Measurements from ENCODE around the gene CCNL2.

The CCNL2 gene

DNA sequence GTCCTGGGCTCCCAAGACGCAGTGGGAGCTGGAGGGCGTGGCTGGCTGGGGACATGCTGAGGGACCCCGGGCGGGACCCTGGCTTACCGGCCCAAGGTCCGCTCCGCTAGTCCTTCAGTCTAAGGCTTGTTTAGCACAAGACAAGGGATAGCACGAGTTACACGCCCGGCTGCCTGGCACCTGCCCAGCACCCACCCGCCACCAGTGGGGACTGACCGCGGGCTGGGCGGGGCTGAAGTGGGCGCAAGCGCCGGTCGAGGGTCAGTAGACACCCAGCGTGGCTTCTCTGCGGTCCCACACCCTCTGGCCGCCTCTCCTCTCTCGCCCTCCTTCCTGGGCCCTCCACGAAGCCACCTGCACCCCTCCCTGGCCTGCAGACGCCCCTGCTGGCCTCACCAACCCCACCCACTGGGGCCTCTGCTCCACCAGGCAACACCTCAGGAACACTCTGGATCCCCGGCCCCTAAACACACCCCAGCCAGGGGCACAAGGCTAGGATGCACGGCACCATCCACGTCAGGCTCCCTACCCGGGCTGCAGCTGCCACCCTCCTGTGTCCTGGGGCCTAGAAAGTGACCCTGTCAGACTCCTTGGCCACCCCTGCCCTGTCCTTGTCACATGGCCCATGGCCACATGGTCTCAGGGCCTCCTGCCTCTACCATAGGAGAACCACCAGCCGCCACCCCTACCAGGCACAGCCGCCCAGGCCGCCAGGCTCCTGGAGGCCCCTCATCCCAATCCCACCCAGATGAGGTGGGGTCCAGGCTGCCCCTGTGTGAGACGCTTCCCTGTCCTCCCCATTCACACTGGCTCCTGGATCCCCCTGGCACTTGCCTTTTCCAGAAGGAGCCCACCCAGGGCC is 62.0 kb downstream of the CCNL2 start:
- no peaks in the 10 kb centered on the region for H3K4me1 ChIP-seq (ENCODE audit: control insufficient read depth, insufficient read depth, low read length)
- no peak for TF ChIP-seq ZNF239 (tag by site-specific recombination; IDR thresholded peaks at IDR 0.05)
- TF ChIP-seq KLF9 (tag by site-specific recombination; IDR thresholded peaks at IDR 0.05; ENCODE audit: low read depth): 0 out of 2 replicates have a peak, but pooled peaks have one; percentile 25
- TF ChIP-seq, protein P1, sequence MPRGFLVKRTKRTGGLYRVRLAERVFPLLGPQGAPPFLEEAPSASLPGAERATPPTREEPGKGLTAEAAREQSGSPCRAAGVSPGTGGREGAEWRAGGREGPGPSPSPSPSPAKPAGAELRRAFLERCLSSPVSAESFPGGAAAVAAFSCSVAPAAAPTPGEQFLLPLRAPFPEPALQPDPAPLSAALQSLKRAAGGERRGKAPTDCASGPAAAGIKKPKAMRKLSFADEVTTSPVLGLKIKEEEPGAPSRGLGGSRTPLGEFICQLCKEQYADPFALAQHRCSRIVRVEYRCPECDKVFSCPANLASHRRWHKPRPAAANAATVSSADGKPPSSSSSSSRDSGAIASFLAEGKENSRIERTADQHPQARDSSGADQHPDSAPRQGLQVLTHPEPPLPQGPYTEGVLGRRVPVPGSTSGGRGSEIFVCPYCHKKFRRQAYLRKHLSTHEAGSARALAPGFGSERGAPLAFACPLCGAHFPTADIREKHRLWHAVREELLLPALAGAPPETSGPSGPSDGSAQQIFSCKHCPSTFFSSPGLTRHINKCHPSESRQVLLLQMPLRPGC (tag by site-specific recombination; IDR thresholded peaks at IDR 0.05): no peak
- no peak for TF ChIP-seq ZNF555 (tag by site-specific recombination; conservative IDR thresholded peaks at IDR 0.05)
- peak; percentile 57 for TF ChIP-seq GLIS1 (tag by site-specific recombination; IDR thresholded peaks at IDR 0.05)
- no peak for TF ChIP-seq ZNF701 (tag by site-specific recombination; IDR thresholded peaks at IDR 0.05)
- no peak for TF ChIP-seq ZNF16 (tag by site-specific recombination; IDR thresholded peaks at IDR 0.05; ENCODE audit: low read depth)
- no peak for TF ChIP-seq SALL2 (tag by site-specific recombination; IDR thresholded peaks at IDR 0.05; ENCODE audit: borderline replicate concordance)
- TF ChIP-seq, protein P2, sequence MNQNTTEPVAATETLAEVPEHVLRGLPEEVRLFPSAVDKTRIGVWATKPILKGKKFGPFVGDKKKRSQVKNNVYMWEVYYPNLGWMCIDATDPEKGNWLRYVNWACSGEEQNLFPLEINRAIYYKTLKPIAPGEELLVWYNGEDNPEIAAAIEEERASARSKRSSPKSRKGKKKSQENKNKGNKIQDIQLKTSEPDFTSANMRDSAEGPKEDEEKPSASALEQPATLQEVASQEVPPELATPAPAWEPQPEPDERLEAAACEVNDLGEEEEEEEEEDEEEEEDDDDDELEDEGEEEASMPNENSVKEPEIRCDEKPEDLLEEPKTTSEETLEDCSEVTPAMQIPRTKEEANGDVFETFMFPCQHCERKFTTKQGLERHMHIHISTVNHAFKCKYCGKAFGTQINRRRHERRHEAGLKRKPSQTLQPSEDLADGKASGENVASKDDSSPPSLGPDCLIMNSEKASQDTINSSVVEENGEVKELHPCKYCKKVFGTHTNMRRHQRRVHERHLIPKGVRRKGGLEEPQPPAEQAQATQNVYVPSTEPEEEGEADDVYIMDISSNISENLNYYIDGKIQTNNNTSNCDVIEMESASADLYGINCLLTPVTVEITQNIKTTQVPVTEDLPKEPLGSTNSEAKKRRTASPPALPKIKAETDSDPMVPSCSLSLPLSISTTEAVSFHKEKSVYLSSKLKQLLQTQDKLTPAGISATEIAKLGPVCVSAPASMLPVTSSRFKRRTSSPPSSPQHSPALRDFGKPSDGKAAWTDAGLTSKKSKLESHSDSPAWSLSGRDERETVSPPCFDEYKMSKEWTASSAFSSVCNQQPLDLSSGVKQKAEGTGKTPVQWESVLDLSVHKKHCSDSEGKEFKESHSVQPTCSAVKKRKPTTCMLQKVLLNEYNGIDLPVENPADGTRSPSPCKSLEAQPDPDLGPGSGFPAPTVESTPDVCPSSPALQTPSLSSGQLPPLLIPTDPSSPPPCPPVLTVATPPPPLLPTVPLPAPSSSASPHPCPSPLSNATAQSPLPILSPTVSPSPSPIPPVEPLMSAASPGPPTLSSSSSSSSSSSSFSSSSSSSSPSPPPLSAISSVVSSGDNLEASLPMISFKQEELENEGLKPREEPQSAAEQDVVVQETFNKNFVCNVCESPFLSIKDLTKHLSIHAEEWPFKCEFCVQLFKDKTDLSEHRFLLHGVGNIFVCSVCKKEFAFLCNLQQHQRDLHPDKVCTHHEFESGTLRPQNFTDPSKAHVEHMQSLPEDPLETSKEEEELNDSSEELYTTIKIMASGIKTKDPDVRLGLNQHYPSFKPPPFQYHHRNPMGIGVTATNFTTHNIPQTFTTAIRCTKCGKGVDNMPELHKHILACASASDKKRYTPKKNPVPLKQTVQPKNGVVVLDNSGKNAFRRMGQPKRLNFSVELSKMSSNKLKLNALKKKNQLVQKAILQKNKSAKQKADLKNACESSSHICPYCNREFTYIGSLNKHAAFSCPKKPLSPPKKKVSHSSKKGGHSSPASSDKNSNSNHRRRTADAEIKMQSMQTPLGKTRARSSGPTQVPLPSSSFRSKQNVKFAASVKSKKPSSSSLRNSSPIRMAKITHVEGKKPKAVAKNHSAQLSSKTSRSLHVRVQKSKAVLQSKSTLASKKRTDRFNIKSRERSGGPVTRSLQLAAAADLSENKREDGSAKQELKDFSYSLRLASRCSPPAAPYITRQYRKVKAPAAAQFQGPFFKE (tag by site-specific recombination; IDR thresholded peaks at IDR 0.05; ENCODE audit: borderline replicate concordance): no peak
- TF ChIP-seq ZNF664 (tag by site-specific recombination; IDR thresholded peaks at IDR 0.05): no peak
- no peak for TF ChIP-seq ZNF624 (tag by site-specific recombination; IDR thresholded peaks at IDR 0.05)
- TF ChIP-seq KLF8 (tag by site-specific recombination; IDR thresholded peaks at IDR 0.05): no peak; the same call in none of the 2 replicates
- no peak for TF ChIP-seq MEIS1 (CRISPR knock-in tag; IDR thresholded peaks at IDR 0.05; ENCODE audit: borderline replicate concordance)
- TF ChIP-seq ZNF530 (tag by site-specific recombination; IDR thresholded peaks at IDR 0.05; ENCODE audit: low read depth): no peak
- no peak for TF ChIP-seq ZNF155 (tag by site-specific recombination; IDR thresholded peaks at IDR 0.05)
- TF ChIP-seq KLF1 (tag by site-specific recombination; IDR thresholded peaks at IDR 0.05): peak; percentile 63
- TF ChIP-seq, protein P3, sequence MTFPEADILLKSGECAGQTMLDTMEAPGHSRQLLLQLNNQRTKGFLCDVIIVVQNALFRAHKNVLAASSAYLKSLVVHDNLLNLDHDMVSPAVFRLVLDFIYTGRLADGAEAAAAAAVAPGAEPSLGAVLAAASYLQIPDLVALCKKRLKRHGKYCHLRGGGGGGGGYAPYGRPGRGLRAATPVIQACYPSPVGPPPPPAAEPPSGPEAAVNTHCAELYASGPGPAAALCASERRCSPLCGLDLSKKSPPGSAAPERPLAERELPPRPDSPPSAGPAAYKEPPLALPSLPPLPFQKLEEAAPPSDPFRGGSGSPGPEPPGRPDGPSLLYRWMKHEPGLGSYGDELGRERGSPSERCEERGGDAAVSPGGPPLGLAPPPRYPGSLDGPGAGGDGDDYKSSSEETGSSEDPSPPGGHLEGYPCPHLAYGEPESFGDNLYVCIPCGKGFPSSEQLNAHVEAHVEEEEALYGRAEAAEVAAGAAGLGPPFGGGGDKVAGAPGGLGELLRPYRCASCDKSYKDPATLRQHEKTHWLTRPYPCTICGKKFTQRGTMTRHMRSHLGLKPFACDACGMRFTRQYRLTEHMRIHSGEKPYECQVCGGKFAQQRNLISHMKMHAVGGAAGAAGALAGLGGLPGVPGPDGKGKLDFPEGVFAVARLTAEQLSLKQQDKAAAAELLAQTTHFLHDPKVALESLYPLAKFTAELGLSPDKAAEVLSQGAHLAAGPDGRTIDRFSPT (tag by site-specific recombination; IDR thresholded peaks at IDR 0.05): peak; percentile 16; the same call in 1 of the 2 replicates
- H3K9me3 ChIP-seq (ENCODE audit: control insufficient read depth, insufficient read depth, low read depth, low read length): no peaks in the 10 kb centered on the region
- H3K4me3 ChIP-seq (ENCODE audit: low read depth, low read length): no peak overlapping the region
- ChIA-PET POLR2A (interaction anchor here (0.9 to 2.4 kb wide), 4 partner anchors 9 to 25 kb away, joined by 3 to 7 read pairs (median 4); no protein-coding TSS in a partner anchor), CTCF (interaction anchor here (0.6 kb wide), 1 partner anchor 277 kb away, joined by 3 read pairs; no protein-coding TSS in a partner anchor)
- peaks cover 0 to 79% of the 10 kb centered on the region in 2 experiments; a peak in 2 of 3 replicates for H3K36me3 ChIP-seq (ENCODE audit: control insufficient read depth in 2 of 2, insufficient read depth in 1 of 2, low read length in 2 of 2)
- no peak overlapping the region for H3K27ac ChIP-seq (ENCODE audit: extremely low read depth, low read depth, low read length)
